Islet precursor cell (in vitro differentiated cells): ENCODE data around the gene EHMT1.
"Not testable (repeated sequence)": the region's sequence is repeated elsewhere in the genome, so short reads cannot be mapped to it uniquely, and the experiment has no call there.

Experiments
- DNase-seq: peaks from one replicate; pipeline ENCODE4 v3.0.0-alpha.2; 2018

Gene EHMT1

GRCh38 chr9:137878146-137878941 lies 259.5 kb downstream of the EHMT1 start:
- DNase-seq, result peak; percentile 85

DNA sequence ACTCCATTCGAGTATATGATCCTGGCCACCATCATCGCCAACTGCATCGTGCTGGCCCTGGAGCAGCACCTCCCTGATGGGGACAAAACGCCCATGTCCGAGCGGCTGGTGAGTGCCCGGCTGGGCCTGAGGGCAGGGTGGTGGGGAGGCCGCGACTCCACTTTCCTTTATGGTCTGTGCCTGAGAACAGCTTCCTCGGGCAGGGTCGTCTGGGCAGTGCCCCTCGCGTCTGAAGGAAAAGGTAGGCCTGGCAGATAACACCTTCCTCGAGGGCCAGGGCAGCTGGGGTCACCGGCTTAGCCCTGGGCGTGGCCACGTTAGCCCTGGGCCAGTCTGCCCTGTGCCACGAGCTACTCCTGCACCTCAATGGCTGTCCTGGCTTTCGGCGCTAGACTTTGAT lies 260.2 kb downstream of the EHMT1 start:
- peak; percentile 39 for DNase-seq

GRCh38 chr9:137879566-137880150 lies 260.9 kb downstream of the EHMT1 start:
- no peak for DNase-seq

GRCh38 chr9:137880160-137880975 lies 261.6 kb downstream of the EHMT1 start:
- peak; percentile 46 for DNase-seq

GRCh38 chr9:137880976-137881530 lies 262.2 kb downstream of the EHMT1 start:
- peak; percentile 43 for DNase-seq

- DNase-seq, result peak; percentile 41
These were observed 263.0 kb downstream of the EHMT1 start for GRCh38 chr9:137881591-137882505.

GRCh38 chr9:137882506-137882821 lies 263.7 kb downstream of the EHMT1 start:
- DNase-seq, result no peak

- not testable (repeated sequence) for DNase-seq
These were observed 265.2 kb downstream of the EHMT1 start for GRCh38 chr9:137883977-137884376.

- DNase-seq, result peak; percentile 60
These were observed 265.7 kb downstream of the EHMT1 start for GRCh38 chr9:137884547-137884946.

- not testable (repeated sequence) for DNase-seq
These were observed 266.3 kb downstream of the EHMT1 start for GRCh38 chr9:137885121-137885520.
